RWPE1 (cell line): ENCODE results near the gene ACOT11.
"Not testable (repeated sequence)": the region's sequence is repeated elsewhere in the genome, so short reads cannot be mapped to it uniquely, and the experiment has no call there.

Experiments used
- CTCF ChIA-PET: fragments of 350-600 bp; sonication (Branson Sonifier 250); formaldehyde crosslinking; extraction: SDS; loops from one replicate; lab custom pipeline; 2021; lab: Yijun Ruan, JAX
- POLR2A ChIA-PET: fragments of 400-600 bp; formaldehyde crosslinking; extraction: SDS; loops from one replicate; lab custom pipeline; 2020; ENCODE audit warnings: antibody characterized with exemption; ENCODE audit not compliant: low non-redundant PET; lab: Yijun Ruan, JAX
- DNase-seq: peaks from one replicate; pipeline ENCODE4 v3.0.0; 2012; ENCODE audit warnings: low spot score
- H3K27ac ChIP-seq: fragments of 450-650 bp; 2 replicates; pipeline ENCODE4 v1.5.1; 2017
- CTCF ChIP-seq: fragments of 450-650 bp; conservative IDR thresholded peaks from 2 replicates; pipeline ENCODE4 v1.5.1; 2017; ENCODE audit warnings: low read depth, mild to moderate bottlenecking

Gene ACOT11

GRCh38 chr1:54502342-54502741 is 45.7 kb upstream of the ACOT11 start:
- ChIA-PET POLR2A (no interaction called here), CTCF (interaction anchor here (0.6 kb wide), 1 partner anchor 476 kb away, joined by 3 read pairs; no protein-coding TSS in a partner anchor)
- H3K27ac ChIP-seq, result no peak overlapping the region
- no peak for DNase-seq
- no peak for TF ChIP-seq CTCF

GRCh38 chr1:54506594-54506993 is 41.4 kb upstream of the ACOT11 start:
- ChIA-PET CTCF (interaction anchor here (0.6 kb wide), 1 partner anchor 32 kb away, joined by 6 read pairs; no protein-coding TSS in a partner anchor), POLR2A (no interaction called here)
- H3K27ac ChIP-seq, result no peak overlapping the region
- TF ChIP-seq CTCF, result no peak
- no peak for DNase-seq

GRCh38 chr1:54507033-54507870 is 40.8 kb upstream of the ACOT11 start:
- no peak overlapping the region for H3K27ac ChIP-seq
- ChIA-PET CTCF (interaction anchor here (0.6 kb wide), 1 partner anchor 31 kb away, joined by 6 read pairs; no protein-coding TSS in a partner anchor), POLR2A (no interaction called here)
- DNase-seq, result no peak
- no peak for TF ChIP-seq CTCF

- no peak for TF ChIP-seq CTCF
- no peak for DNase-seq
- ChIA-PET POLR2A (no interaction called here), CTCF (interaction anchor here (0.5 to 0.9 kb wide), 5 partner anchors 11 to 1629 kb away, joined by 3 to 5 read pairs (median 3); no protein-coding TSS in a partner anchor)
- H3K27ac ChIP-seq, result no peak overlapping the region
These were observed 37.2 kb upstream of the ACOT11 start for GRCh38 chr1:54510715-54511270.

GRCh38 chr1:54513921-54514580 is 34.0 kb upstream of the ACOT11 start:
- peak; percentile 21 for DNase-seq
- CTCF ChIA-PET, H3K27ac ChIP-seq, POLR2A ChIA-PET: not testable (repeated sequence)

GRCh38 chr1:54516249-54516920 is 31.6 kb upstream of the ACOT11 start:
- TF ChIP-seq CTCF, result no peak
- H3K27ac ChIP-seq, result no peak overlapping the region
- CTCF ChIA-PET, result no interaction called here
- peak; percentile 58 for DNase-seq
- POLR2A ChIA-PET, result no interaction called here
